Activated T-helper 1 cell treated with Interleukin-2 at 50 U/mL for 16 hours (primary cell): ENCODE results near the gene DISP3.

Experiments
- DNase-seq: peaks from one replicate; pipeline ENCODE4 v3.0.0-alpha.2; 2020; ENCODE audit warnings: low read depth

Gene DISP3

DNA sequence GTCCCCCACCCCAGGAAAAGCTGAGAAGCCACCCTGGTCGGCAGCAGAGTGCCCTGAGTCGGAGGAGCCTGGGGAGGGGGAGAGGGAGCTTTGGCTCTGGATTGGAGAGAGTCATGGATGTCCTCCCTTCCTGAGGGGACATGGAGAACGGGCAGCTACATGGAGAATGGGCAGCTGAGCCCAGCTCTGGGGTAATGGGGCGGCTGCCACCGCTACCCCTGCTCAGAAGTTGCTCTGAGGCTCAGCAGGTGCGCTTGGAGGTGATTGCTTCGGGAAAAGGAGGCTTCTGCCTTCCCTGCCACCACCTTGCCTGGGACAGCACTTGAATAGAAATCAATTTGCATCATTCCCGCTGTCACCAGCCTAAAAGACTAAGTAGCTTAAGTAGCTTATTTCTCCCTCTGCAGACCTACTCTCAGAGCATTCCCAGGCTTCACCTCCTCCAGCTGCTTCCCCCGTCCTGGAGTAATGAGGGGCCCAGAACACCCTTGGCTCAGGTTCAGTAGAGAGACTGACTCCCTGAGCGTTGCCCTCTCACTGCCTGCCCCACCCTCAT, 8.3 kb downstream of the DISP3 start:
- DNase-seq: no peak

GRCh38 chr1:11488201-11488770, 9.3 kb downstream of the DISP3 start:
- no peak for DNase-seq

DNA sequence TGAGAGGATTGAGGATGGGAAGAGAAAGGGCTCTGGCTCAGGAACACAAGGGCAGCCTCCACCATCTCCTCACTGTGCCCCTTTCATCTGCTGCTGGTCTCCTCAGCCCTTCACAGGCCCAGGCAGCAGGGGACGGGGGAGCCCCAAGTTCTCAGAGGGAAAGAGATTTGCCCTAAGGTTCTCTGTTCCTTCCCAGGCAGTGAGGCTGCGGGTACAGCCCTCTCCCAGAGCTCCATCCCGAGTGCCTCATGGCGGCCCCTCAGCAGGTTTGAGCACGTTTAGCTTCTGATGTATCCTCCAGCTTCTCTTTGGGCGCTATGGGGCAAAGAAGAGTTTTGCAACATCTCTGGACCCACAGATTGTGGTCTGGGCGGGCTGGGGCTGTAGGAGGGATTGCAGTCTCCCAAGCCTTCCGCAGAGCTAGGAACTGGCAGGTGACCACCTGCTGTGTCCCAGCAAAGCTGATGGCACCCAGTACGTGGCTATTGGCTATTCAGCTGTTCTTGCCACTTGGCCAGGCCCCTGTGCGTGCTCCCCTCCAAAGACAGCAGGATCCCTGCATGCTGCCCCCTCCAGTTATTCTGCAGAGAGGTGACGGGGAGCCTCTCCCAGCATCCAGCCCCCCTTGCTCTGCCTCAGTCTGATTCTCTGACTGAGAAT, 10.1 kb downstream of the DISP3 start:
- DNase-seq: no peak

DNA sequence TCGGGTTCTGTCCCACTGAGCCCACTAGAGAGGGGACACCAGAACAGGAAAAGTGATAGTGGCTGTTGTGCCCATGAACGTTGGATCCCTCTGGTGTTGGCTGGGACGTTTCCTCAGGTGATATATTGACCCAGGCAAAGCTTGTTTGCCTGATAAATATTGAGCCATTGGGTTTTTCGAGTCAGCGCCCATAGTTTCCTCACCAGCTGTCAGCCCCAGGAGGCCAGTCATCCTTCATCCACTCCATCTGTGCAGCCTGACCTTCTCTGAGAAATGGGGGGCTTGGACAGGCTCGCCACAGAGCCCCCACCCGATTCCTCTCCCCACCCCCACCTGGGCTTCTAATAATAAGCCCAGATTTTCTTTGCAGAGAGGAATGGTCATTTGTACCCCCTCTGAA, 13.3 kb downstream of the DISP3 start:
- DNase-seq: no peak

- DNase-seq: no peak
Observed at GRCh38 chr1:11493972-11494655, 15.2 kb downstream of the DISP3 start.

DNA sequence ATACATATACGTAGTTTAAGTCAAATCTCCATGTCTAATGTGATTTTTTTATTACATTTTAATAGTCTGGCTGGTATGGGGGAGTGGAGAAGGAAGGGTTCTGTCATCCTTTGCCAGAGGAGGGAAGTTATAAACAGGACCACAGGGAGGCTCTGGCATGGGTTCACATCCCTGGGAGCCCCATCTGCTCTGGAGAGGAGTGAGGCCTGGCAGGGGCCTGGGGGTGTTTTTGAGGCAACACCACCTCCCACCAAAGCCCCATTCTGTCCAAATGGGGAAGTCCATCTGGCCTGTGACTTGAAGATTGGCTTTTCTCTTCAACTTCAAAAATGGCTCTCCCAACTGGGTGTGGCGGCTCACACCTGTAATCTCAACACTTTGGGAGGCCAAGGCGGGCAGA, 15.8 kb downstream of the DISP3 start:
- no peak for DNase-seq

GRCh38 chr1:11495579-11495978, 16.6 kb downstream of the DISP3 start:
- DNase-seq: no peak

GRCh38 chr1:11496551-11497080, 17.7 kb downstream of the DISP3 start:
- DNase-seq: no peak

DNA sequence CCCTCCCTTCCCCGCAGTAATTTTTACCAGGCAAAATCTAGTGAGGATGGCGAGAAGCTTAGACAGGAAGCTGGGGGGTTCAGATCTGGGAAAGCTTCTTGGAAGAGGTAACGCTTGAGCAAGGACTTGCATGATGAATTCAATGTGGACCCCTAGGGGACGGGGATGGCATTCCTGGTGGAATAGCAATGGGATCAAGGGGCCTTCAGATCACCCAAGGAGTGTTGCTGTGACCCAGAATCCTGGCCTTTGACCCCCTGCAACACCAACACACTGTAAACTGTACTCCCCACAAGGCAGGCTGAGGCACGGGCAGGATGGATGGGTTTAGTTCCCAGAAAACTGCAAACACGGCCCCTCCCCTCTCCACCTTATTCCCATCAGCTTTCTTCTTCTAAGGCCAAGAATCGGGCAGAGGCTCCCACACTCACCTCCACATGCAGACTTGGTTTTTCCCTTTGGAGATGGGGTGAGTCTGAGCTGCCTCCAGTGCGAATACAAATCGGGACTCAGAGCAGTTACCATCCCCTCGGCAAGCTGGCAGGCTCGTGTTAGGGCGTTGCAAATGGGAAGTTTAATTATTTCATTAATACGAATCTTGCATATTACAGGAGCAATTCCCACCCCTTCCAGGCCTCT, 20.1 kb downstream of the DISP3 start:
- DNase-seq: no peak

GRCh38 chr1:11499601-11500331, 20.8 kb downstream of the DISP3 start:
- no peak for DNase-seq

DNA sequence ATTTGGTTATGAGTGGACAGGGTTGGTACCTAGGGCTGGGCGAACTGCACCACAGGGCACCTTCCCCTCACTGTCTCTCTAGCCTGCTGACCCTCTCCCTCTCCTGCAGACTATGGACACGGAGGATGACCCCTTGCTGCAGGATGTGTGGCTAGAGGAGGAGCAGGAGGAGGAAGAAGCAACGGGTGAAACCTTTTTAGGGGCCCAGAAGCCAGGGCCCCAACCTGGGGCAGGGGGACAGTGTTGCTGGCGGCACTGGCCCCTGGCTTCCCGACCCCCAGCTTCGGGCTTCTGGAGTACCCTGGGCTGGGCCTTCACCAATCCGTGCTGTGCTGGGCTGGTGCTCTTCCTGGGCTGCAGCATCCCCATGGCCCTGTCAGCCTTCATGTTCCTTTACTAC, 21.9 kb downstream of the DISP3 start:
- no peak for DNase-seq

DNA sequence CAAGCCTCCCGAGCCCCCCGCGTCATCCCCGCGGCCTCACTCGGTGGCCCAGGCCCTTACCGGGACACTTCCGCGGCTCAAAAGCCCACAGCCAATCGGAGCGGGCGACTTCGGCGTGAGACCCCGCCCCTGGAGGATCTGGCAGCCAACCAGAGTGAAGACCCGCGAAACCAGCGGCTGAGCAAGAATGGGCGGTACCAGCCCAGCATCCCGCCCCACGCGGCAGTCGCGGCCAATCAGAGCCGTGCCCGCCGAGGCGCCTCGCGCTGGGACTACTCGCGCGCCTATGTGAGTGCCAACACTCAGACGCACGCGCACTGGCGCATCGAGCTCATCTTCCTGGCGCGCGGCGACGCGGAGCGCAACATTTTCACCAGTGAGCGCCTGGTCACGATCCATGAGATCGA, 22.5 kb downstream of the DISP3 start:
- no peak for DNase-seq

GRCh38 chr1:11501906-11502485, 23.0 kb downstream of the DISP3 start:
- DNase-seq: no peak

- DNase-seq: no peak
Observed at GRCh38 chr1:11502516-11502915, 23.6 kb downstream of the DISP3 start.

- DNase-seq: no peak
Observed at GRCh38 chr1:11504599-11504998, 25.6 kb downstream of the DISP3 start.

- no peak for DNase-seq
Observed at GRCh38 chr1:11505591-11506538, 26.9 kb downstream of the DISP3 start.

DNA sequence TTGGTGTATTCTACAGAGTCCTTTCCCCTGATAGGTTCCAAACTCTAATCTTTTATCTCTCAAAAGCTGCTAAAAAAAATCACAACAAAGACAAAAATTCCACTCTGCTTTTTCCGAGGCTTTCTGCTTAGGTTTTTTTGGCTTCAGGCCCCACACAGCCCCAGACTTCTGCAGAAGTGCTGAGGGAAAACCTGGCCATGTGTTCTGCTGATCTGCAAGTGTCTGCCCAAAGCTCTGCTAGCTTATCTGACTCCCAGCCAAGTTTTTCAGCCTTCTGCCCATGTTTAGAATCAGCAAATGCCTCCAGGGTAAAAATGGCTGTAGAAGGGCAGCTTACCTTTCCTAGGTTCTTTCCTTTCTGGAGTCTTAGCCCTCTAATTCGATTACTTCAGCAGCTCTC, 28.4 kb downstream of the DISP3 start:
- DNase-seq: no peak

- DNase-seq: no peak
Observed at GRCh38 chr1:11513681-11514080, 34.7 kb downstream of the DISP3 start.

DNA sequence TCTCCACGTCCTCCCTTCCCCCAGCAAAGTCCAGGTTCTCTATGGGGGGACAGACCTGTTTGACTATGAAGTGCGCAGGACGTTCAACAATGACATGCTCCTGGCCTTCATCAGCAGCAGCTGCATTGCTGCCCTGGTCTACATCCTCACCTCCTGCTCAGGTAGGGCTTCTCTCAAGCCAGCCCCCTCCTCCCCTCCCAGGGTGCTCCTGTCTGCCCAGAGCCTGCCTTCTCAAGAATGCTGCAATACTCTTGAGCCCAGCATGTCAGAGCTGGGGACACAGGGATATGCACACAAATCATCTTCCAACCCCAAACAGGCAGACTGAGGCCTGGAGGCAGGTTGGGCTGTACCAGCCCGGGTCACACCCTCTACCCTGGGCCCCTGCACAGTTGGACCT, 35.4 kb downstream of the DISP3 start:
- DNase-seq: no peak
